A673 (cell line): ENCODE measurements around the gene ABHD8.

Experiments used
- CTCF ChIP-seq: fragments of 300-800, 200-600 bp; sonication (generic); conservative IDR thresholded peaks from 2 replicates; pipeline ENCODE4 v1.5.1; 2017; ENCODE audit warnings: low read depth, mild to moderate bottlenecking, antibody characterized with exemption, low read length, moderate library complexity, mixed read lengths
- EZH2 ChIP-seq: fragments of 200-600 bp; sonication (generic); IDR thresholded peaks from 2 replicates; pipeline ENCODE4 v1.6.1; 2017; ENCODE audit warnings: borderline replicate concordance, low read depth, mild to moderate bottlenecking, mixed read lengths, antibody characterized with exemption, low read length; ENCODE audit not compliant: poor library complexity, severe bottlenecking

GRCh38 chr19:17248011-17248776 lies 55.0 kb downstream of the ABHD8 start:
- no peak for TF ChIP-seq CTCF
- no peak for TF ChIP-seq EZH2
